VCaP (cell line): ENCODE data around the gene MINK1.

Experiments
- H3K27ac ChIP-seq: fragments of 450-650 bp; 2 replicates; pipeline ENCODE4 v1.5.1; 2017
- CTCF ChIP-seq: fragments of 450-650 bp; conservative IDR thresholded peaks from 2 replicates; pipeline ENCODE4 v1.5.1; 2017; ENCODE audit warnings: mild to moderate bottlenecking, moderate library complexity

The MINK1 gene

GRCh38 chr17:4870855-4871254 lies 37.7 kb downstream of the MINK1 start:
- H3K27ac ChIP-seq: no peak overlapping the region
- TF ChIP-seq CTCF: no peak

- no peak overlapping the region for H3K27ac ChIP-seq
- no peak for TF ChIP-seq CTCF
These were observed 39.6 kb downstream of the MINK1 start for GRCh38 chr17:4872786-4873185.

- H3K27ac ChIP-seq: peak overlapping the region; percentile 23; the same call in 1 of the 2 replicates
- no peak for TF ChIP-seq CTCF
These were observed 43.9 kb downstream of the MINK1 start for GRCh38 chr17:4877089-4877488.

GRCh38 chr17:4879601-4880000 lies 46.5 kb downstream of the MINK1 start:
- H3K27ac ChIP-seq: no peak overlapping the region
- TF ChIP-seq CTCF: no peak

- TF ChIP-seq CTCF: no peak
- no peak overlapping the region for H3K27ac ChIP-seq
These were observed 47.7 kb downstream of the MINK1 start for GRCh38 chr17:4880857-4881256.

GRCh38 chr17:4881761-4882555 lies 48.8 kb downstream of the MINK1 start:
- no peak overlapping the region for H3K27ac ChIP-seq
- TF ChIP-seq CTCF: peak; percentile 84

GRCh38 chr17:4884489-4884888 lies 51.3 kb downstream of the MINK1 start:
- no peak for TF ChIP-seq CTCF
- H3K27ac ChIP-seq: no peak overlapping the region
